ENCODE data around the gene CFAP99. TPM values are rescaled to one million over a fixed set of nuclear protein-coding genes. Genes with fewer than 3 reads are reported as not detected.

Gene CFAP99
- total and polyA plus RNA-seq, 2 of the 8 experiments (the other 6 are each of a cell fraction or from before 2014, with no cell fraction given) = not detected

GRCh38 chr4:2384245-2384644, 34.5 kb upstream of the CFAP99 start:
- no peak overlapping the region for H4K5ac ChIP-seq (ENCODE audit: insufficient read length, low read depth, low read length)
- H2BK20ac ChIP-seq (ENCODE audit: low read length) = no peak overlapping the region
- H3K23me2 ChIP-seq (ENCODE audit: low read depth, low read length) = no peaks in the 10 kb centered on the region
- no peak overlapping the region for H2AK5ac ChIP-seq (ENCODE audit: low read depth, low read length)
- H2BK5ac ChIP-seq (ENCODE audit: low read depth, low read length) = no peak overlapping the region
- H2BK120ac ChIP-seq (replicated peaks; ENCODE audit: low read depth, low read length) = no peak overlapping the region
- H2BK12ac ChIP-seq (ENCODE audit: low read depth, low read length) = no peak overlapping the region
- no peak overlapping the region for H3K23ac ChIP-seq (ENCODE audit: insufficient read length)
- H3K4me3 ChIP-seq (ENCODE audit: extremely low read depth in 1 of 4, insufficient read depth in 2 of 4, low read depth in 3 of 4, low read length in 4 of 4) = no peak overlapping the region
- H3K27me3 ChIP-seq (replicated peaks in 1 of 4; ENCODE audit: control insufficient read depth in 3 of 4, extremely low read depth in 1 of 4, insufficient read depth in 3 of 4, low read length in 3 of 4) = no peaks in the 10 kb centered on the region
- H3K36me3 ChIP-seq (ENCODE audit: control insufficient read depth in 2 of 4, insufficient read depth in 4 of 4, low read length in 3 of 4) = no peaks in the 10 kb centered on the region
- H3K9ac ChIP-seq (replicated peaks in 1 of 4; ENCODE audit: extremely low read depth in 1 of 4, low read depth in 3 of 4, low read length in 3 of 4) = no peak overlapping the region
- no peak overlapping the region for H3K56ac ChIP-seq (replicated peaks; ENCODE audit: insufficient read length, low read depth, low read length)
- peaks cover 0 to 4% (median 0%) of the 10 kb centered on the region in 4 experiments; a peak in 3 of 7 replicates for H3K4me1 ChIP-seq (replicated peaks in 1 of 4; ENCODE audit: control insufficient read depth in 3 of 4, insufficient read depth in 4 of 4, low read length in 3 of 4)
- DNase-seq (ENCODE audit: low read depth in 1 of 2, low spot score in 2 of 2) = no peak
- no peak overlapping the region for H3K4ac ChIP-seq (replicated peaks; ENCODE audit: insufficient read length, low read depth, low read length)
- no peaks in the 10 kb centered on the region for H3K79me2 ChIP-seq (ENCODE audit: control insufficient read depth in 1 of 2, insufficient read depth in 2 of 2, low read length in 2 of 2)
- no peak for TF ChIP-seq BRCA1 (IDR thresholded peaks at IDR 0.05; ENCODE audit: low read depth, low read length)
- no peak for TF ChIP-seq SIRT6 (IDR thresholded peaks at IDR 0.05; ENCODE audit: low read length)
- no peak for TF ChIP-seq SIN3A (conservative IDR thresholded peaks at IDR 0.05 in 1 of 2, IDR thresholded peaks at IDR 0.05 in 1 of 2; ENCODE audit: low read depth in 1 of 2, low read length in 2 of 2)
- no peak for TF ChIP-seq RAD21 (IDR thresholded peaks at IDR 0.05 in 1 of 2, conservative IDR thresholded peaks at IDR 0.05 in 1 of 2; ENCODE audit: low read depth in 2 of 2, low read length in 2 of 2)
- ChIA-PET CTCF (ENCODE audit: partially characterized antibody) (interaction anchor here (1.0 kb wide), 1 partner anchor 10 kb away, joined by 4 read pairs; no protein-coding TSS in a partner anchor), POLR2A (ENCODE audit: partially characterized antibody) (no interaction called here)
- H4K91ac ChIP-seq (replicated peaks; ENCODE audit: insufficient read length, low read length) = no peak overlapping the region
- H3K4me2 ChIP-seq (ENCODE audit: insufficient read depth in 1 of 2, low read depth in 2 of 2, low read length in 2 of 2) = no peak overlapping the region
- H4K8ac ChIP-seq (ENCODE audit: extremely low read depth, insufficient read depth, low read length) = no peak overlapping the region; the same call in 1 of the 2 replicates
- H3K18ac ChIP-seq (ENCODE audit: extremely low read depth, low read length) = no peak overlapping the region
- no peaks in the 10 kb centered on the region for H4K20me1 ChIP-seq (replicated peaks in 1 of 2; ENCODE audit: control insufficient read depth in 1 of 2, insufficient read depth in 2 of 2, low read length in 2 of 2)
- no peaks in the 10 kb centered on the region for H3K9me3 ChIP-seq (ENCODE audit: insufficient read depth in 2 of 2, low read depth in 1 of 2, low read length in 1 of 2)
- 75% methylated on average over 6 of the region's 6 CpGs; no CpG with 5 or more reads in 1 of the 2 experiments for WGBS, 2 experiments (ENCODE audit: extremely low coverage in 1 of 2, insufficient coverage in 1 of 2, insufficient read length in 1 of 2, insufficient replicate concordance in 2 of 2, low coverage in 1 of 2, low lambda C conversion rate in 2 of 2, missing lambda C conversion rate in 1 of 2)
- FAIRE-seq = no peak
- no peaks in the 10 kb centered on the region; the same call in 1 of the 2 replicates for H3K79me1 ChIP-seq (ENCODE audit: low read depth, low read length)
- no peak overlapping the region for H2AFZ ChIP-seq (ENCODE audit: low read length)
- H3K27ac ChIP-seq (ENCODE audit: low read depth, low read length) = no peak overlapping the region
- no peak overlapping the region for H2BK15ac ChIP-seq (ENCODE audit: low read length)
- H3K14ac ChIP-seq (ENCODE audit: insufficient read length) = no peak overlapping the region

All from H1 (cell line).